Endometrium (tissue), 2 donors: Measurements from ENCODE around the gene TEKT5.
"Not testable (repeated sequence)": the region's sequence is repeated elsewhere in the genome, so short reads cannot be mapped to it uniquely, and the experiment has no call there.

Experiments used
- FAIRE-seq: peaks from 2 replicates; lab custom pipeline; 2012; peaks lifted over from hg19 to GRCh38; lab: Jason Lieb, UNC
- donor health status: control.
- donor health status: control.

The TEKT5 gene

GRCh38 chr16:10633429-10633828 lies 61.3 kb downstream of the TEKT5 start:
- not testable (repeated sequence) for FAIRE-seq

GRCh38 chr16:10631886-10632285 lies 62.8 kb downstream of the TEKT5 start:
- no peak for FAIRE-seq

GRCh38 chr16:10629592-10629963 lies 65.2 kb downstream of the TEKT5 start:
- FAIRE-seq, result no peak

GRCh38 chr16:10625595-10626357 lies 69.0 kb downstream of the TEKT5 start:
- FAIRE-seq, result no peak

- FAIRE-seq, result no peak
Measured at GRCh38 chr16:10624527-10624926, 70.2 kb downstream of the TEKT5 start.

GRCh38 chr16:10623059-10623458 lies 71.7 kb downstream of the TEKT5 start:
- FAIRE-seq, result no peak

GRCh38 chr16:10622036-10622921 lies 72.5 kb downstream of the TEKT5 start:
- FAIRE-seq, result no peak

- FAIRE-seq, result not testable (repeated sequence)
Measured at GRCh38 chr16:10621216-10621949, 73.3 kb downstream of the TEKT5 start.

- FAIRE-seq, result no peak
Measured at GRCh38 chr16:10620120-10620519, 74.6 kb downstream of the TEKT5 start.

GRCh38 chr16:10619271-10619849 lies 75.4 kb downstream of the TEKT5 start:
- no peak for FAIRE-seq

GRCh38 chr16:10618710-10619209 lies 76.0 kb downstream of the TEKT5 start:
- FAIRE-seq, result no peak

GRCh38 chr16:10617662-10618420 lies 76.9 kb downstream of the TEKT5 start:
- no peak for FAIRE-seq

- FAIRE-seq, result no peak
Measured at GRCh38 chr16:10616756-10617640, 77.7 kb downstream of the TEKT5 start.

- FAIRE-seq, result no peak
Measured at GRCh38 chr16:10616419-10616755, 78.3 kb downstream of the TEKT5 start.

GRCh38 chr16:10614685-10615084 lies 80.0 kb downstream of the TEKT5 start:
- no peak for FAIRE-seq

GRCh38 chr16:10613785-10614485 lies 80.8 kb downstream of the TEKT5 start:
- no peak for FAIRE-seq

GRCh38 chr16:10612649-10613179 lies 82.0 kb downstream of the TEKT5 start:
- no peak for FAIRE-seq

GRCh38 chr16:10611825-10612342 lies 82.8 kb downstream of the TEKT5 start:
- no peak for FAIRE-seq

- no peak for FAIRE-seq
Measured at GRCh38 chr16:10610499-10611184, 84.1 kb downstream of the TEKT5 start.
